OCI-LY7 (cell line): ENCODE results near the gene ICE1.

ENCODE experiments used
- CTCF ChIP-seq: fragments of 200-600 bp; sonication (generic); conservative IDR thresholded peaks from 2 replicates; pipeline ENCODE4 v1.5.1; 2014; ENCODE audit warnings: mild to moderate bottlenecking, antibody characterized with exemption, low read length, moderate library complexity, mixed read lengths
- EZH2phosphoT487 ChIP-seq: fragments of 200-600 bp; sonication (generic); IDR thresholded peaks from 2 replicates; pipeline ENCODE4 v1.6.1; 2018; ENCODE audit warnings: low read depth, borderline replicate concordance, mild to moderate bottlenecking, mixed run types, antibody characterized with exemption, low read length, moderate library complexity, mixed read lengths

DNA sequence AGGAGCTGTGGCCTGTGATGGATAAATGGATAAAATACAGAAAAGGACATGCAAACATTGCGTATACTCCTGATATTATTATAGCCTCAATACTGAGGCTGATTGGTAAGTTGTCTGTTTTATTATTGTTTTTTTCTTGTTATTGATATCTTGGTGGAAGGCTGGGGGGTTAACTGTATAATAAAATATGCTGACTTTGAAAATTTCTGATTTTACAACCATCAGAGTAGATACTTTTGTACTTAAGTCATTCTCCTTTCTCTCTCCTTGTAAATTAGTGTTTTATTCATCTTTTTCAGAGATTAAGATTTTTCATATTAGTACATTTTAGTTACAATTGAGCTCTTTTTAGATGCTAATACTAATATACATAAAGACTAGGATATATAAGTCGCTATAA lies 53.5 kb downstream of the ICE1 start:
- TF ChIP-seq CTCF: no peak
- no peak for TF ChIP-seq EZH2phosphoT487
